Stimulated activated CD8-positive, alpha-beta memory T cell treated with anti-CD3 and anti-CD28 coated beads, Interleukin-2, amount 100 ng/mL, for 48 hours (primary cell): ENCODE measurements around the gene TRIM3.

Experiments used
- DNase-seq, 2 donors: peaks; one replicate each; pipeline ENCODE4 v3.0.0-alpha.2; 2020; ENCODE audit warnings: low read depth in 2 of 2

Gene TRIM3

DNA sequence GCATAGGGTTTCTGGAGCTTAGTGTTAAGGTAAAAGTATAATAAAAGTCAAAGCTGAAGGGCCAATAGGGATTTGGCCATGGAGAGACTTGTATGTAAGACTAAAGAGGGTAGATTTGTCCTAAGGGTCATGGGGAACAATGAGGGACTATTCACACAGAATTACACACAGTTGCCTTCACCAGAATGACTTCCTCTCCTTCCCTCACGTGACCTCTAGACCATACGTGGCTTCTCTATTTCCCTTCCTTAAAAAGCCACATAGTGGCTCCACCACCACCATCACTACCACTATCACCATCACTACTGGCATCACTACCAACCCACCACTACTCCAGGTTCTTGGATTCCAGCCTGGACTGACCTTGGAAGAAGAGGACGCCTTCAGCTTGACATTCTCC is 35.7 kb downstream of the TRIM3 start:
- DNase-seq = no peak

DNA sequence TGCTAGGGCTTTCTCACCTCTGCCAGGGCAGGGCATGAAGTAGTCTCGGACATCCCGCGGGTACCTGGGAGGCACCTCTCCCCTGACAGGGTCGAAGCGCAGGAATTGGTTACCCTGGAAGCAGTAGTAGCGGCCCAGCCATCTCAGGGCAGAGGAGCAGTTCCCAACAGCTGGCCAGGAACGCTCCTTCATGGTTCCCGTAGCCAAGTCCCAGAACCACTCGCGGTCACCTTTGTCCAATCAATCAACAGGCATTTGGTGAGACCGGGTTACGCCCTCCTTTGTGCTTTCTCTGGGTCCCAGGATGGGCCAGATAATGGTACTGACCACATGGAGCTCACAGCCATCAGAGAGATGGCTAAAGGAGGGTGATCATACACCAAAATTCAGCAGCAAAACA is 36.3 kb downstream of the TRIM3 start:
- no peak for DNase-seq

DNA sequence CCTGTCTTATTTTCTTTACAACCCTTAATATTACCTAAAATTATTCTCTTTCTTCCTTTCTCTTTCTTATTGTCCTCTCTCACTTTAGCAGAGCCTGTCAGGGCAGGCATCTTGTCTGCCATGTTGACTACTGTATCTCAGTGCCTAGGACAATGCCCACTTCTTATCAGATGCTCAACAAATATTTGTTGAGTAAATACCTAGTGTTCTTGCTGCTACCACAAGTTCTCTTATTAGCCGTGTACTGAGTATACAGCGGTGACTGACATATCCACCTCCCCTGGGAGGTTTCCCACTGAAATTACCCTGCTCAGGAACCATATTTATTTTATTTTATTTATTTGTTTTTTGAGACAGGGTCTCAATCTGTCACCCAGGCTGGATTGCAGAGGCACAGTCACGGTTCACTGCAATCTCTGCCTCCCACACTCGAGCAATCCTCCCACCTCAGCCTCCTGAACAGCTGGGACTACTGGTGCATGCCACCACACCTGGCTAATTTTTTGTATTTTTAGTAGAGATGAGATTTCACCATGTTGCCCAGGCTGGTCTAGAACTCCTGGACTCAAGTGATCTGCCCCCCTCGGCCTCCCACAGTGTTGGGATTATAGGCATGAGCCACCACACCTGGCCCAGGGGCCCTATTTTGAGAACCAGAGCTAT is 39.6 kb downstream of the TRIM3 start:
- no peak for DNase-seq

DNA sequence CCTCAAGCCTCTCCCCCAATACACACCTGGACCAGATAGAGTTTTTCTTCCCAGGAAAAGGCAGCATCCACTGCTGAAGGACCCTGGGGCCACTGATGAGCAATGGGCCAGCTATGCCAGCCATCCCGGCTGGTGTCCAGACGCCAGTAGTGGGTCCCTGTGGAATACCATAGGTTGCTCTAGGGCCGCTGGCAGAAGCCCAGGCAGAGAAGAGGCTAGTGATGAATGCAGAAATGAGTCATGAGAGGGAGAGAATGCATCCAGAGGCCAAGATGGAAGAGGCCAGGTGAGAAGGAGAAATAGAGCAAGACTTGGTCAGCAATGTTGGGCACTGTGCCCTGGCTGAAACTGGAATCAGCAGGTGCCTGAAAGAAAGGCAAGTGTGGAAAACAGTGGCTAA is 41.9 kb downstream of the TRIM3 start:
- no peak for DNase-seq

DNA sequence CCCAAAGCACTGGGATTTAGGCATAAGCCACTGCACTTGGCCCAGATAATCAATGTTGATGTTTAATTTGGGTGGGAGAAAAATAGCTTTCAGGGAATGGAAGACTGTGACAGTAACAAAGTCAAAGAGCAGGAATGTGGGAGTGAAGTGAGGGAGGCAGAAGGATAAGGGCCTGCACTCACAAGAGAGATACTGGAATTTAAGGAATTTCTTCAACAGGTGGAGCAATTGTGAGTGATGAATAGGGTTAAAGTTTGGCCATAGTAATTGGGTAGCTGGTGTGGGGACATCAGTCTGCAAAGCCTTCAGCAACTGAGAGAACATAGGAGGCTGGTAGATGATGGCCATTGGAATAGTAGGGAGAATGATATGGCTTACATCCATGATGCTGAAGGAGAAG is 46.2 kb downstream of the TRIM3 start:
- DNase-seq = no peak

DNA sequence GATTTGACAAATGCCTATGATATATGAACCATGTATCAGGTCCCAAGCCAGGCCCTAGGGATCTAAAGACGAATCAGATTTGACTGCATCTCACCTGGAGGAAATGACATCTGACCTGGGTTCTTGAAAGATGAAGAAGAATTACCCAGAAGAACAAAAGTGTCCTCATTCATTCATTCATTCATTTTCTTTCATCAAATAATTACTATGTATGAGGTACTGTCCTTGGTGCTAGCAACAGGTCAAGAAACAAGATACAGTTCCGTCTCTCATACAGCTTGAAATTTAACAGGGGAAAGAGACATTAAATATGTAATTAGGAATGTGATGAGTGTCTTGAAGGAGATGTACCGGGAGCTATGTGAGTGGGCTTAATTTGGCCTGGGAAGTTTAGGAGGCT is 53.1 kb downstream of the TRIM3 start:
- no peak for DNase-seq

DNA sequence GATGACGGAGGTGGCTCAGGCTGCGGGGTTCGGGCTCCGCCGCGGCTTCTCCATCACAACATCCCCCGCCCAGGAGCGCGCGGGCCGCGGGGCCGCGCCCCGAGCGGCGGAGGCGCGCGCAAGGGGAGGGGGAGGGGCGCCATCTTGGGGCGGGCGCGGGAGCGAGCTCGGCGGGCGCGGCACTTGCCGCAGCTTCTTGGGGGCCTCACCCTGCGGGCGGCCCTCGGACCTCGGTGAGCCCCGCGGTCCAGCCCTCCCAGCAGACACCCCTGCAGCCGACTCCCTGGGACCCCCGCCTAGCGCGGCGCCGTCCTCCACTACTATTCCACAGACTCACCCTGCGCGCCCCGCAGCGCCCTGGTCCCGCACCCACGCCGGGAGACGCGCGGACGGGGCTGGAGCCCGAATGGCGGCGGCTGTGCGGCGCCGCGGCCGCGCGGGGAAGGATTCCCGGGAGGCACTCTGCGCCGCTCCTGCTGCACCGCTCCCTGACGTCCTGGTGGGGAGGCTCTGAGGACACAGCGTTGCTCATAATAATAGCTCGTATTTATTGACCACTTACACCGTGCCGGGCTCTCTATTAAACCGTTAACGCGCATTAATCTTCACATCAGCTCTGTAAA is 54.6 kb downstream of the TRIM3 start, which contains the start of gene APBB1:
Gene APBB1, minus strand, starts transcription at position 86 of the 623 bp plus-strand sequence. CDS start 7,747 bp downstream, outside the sequence.
- DNase-seq = peak; percentile 48 to 64

DNA sequence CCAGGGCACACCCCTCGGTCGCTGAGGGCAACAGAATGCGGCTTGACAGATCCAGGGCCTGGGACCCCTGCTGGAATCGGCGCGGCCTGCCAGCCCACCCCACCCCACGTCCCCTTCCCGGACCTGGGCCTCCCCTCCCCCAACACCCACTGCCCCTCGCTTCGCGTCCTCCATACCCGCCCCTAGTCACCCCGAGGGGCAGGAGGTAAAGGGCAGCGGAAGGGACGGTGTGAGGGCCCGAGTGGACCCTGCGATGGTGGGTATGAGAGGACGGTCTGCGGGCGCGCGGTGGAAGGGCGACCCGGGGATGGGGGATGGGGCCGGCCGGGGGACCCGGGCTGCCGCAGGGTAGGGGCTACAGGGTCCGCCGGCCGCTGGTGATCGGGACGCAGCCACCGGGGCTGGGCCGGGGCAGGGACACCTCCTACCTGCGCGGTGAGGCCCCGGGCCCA is 55.2 kb downstream of the TRIM3 start:
- DNase-seq = no peak

DNA sequence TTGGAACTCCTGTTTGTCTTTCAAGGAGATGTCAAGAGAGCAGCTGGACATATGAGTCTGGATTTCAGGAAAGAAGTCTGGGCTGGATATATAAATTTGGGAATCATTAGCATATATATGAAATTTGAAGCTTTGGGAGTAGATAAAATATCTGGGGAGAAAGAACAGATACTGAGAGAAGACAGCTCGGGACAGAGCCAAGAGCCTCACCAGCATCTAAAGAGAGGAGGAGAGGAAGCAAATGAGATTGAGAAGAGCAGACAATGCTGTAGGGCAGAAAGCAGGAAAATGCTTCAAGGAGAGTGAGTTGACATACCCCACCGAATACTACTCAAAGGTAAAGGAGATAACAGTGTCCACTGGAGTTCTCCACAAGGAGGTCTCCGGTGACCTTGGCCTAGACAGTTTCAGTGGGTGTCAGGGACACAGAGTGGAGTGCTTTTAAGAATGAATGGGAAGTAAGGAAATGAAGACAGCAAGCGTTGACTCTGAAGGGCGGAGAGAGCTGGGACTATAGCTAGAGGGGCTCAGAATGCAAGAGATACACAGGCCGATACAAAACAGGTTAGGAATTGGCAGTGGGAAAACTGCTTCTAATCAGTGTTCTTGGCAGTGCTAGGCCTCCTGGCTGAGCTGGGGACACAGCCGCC is 55.7 kb downstream of the TRIM3 start:
- DNase-seq = no peak

DNA sequence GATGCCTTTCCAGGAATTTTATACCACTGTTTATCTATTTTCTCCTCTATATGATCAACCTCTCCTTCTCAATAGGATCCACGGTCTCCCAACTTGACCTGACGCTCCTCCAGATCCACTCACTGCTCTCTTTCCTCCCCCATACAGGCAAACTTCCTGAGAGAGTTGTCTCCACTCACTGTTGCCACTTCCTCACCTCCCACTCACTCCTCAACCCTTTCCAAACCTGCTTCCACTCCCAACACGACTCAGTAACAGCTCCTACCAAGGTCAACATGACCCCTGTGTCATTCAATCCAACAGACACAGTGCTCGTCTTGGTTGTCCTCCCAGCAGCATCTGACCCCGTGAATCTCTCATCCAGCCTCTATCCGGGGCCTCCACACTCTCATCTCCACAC is 57.9 kb downstream of the TRIM3 start:
- DNase-seq = no peak

DNA sequence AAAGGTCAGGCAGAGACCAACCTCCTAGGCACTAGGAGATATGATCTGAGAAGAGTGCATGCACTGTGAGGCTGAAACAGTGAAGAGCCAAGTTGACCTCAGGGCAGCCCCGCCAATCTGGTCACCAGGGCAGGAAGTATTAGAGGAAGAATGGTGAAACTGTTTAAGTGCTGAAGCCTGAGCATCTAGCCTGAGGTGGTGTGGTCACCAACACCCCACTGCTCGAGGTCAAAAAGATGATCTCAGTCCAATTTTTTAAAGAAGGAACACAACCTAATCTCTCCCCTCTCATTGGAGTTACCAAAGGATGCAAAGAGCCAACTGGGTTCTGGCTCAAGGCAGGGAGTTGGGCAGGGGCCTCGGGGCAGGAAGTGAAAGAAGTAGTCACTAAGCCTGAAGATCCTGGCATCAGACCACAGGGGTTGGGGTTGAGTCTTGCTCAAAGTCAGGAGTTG is 58.8 kb downstream of the TRIM3 start:
- DNase-seq = no peak

DNA sequence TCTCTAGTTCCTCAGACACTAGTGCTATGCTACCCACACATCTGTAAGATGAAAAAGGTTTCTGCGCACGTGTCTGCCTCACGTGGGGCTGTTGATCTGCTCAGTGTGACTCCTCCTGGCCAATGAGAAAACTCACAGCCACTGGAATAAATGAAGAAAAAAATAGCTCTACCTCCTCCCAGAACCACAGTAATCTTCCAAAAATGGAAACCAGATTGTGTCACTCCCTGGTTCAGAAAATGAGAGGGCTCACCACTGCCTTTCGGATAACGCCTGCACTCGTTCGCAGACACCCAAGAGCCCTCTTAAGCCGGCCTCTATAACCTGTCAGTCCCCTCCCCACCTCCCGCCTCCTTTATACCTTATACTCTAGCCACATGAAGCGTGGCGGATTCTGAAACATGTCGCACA is 59.9 kb downstream of the TRIM3 start:
- peak in 1 of 2 donors; percentile 43 for DNase-seq

DNA sequence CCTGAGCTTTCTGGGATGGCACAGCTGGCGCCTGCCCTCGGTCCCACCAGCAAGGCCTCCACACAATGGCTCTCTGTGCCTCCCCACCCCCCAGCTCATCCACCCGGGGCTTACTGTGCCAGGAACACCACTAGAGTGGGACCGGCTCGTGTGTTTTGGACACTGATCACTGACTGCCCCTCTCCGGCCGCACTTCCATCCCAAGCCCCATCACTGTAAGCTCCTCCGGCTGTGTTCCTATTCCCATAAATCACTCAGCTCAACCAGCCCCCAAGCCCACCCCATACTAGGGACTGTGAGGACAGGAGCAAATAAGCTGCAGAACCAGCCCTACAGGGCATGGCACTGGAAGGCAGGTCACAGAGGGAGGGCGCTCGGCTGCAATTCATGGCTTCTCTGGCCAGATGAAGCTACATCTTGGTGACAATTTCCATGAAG is 62.1 kb downstream of the TRIM3 start:
- no peak for DNase-seq

DNA sequence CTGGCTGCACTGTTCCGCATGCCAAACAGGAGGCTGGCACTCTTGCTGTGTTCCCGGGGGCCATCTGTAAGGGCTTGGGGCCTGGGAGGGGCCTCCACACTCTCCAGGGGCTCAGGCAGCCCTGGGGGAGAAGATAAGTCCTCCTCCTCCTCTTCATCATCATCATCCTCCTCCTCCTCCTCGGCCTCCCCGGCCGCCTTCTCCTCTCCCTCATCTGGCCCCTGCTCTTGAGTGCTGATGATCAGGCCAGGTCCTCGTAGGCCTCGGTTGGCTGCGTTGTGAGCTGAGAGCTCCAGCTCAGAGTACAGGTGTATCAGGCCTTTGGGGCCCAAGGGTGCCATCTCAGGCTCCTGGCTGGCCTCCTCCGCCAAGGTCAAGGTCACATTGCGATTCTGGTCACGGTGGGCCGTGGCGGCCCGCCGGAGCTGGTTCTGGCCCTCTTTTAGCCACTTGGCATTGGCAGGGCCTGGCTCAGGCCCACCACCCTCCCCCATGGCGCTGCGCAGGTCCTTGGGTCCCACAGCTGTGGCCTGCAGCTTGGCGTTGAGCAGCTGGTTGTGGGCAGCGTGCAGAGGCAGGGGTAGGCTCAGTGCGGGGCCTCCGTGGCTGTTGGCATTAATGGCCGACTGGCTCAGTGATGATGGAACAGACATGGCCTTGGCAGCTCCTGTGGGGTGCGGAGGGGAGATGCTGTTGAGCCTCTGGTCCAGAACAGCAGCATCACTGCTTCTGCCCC is 62.9 kb downstream of the TRIM3 start:
- no peak for DNase-seq

DNA sequence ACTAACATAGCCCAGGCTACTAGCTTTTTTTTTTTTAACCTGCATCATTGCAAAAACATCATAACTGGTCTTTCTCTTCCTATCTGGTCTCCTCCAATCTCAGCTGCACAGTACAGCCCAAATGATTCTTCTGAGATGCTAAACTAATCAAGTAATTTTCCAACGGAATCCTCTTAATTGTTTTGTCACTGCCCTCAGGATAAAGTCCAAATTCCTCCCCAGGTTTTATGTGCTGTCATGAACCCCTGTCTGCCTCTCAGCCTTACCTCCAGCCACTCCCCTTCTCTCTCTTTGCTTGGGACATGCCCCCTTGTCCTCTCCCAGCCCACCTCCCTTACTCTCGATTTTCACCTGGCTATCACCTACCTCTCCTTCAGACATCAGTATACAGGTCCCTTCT is 67.4 kb downstream of the TRIM3 start:
- no peak for DNase-seq

DNA sequence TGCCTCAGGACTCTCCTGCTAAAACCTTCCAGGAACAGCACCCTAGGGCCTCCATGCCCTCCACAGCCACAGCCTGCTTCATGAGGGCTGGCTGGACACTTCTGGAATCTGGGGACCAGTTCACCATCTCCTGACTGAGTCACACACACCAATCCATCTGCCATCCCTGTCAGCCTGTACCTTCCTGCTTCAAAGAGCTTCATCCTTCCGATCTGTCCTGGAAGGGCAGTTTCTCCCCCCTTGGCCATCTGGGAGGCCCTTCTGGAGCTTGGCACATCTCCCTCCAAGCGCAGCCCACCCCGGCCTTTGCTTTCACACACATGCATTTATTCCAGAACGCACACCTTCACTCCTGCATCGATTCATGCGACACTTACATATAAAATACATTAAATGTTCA is 67.9 kb downstream of the TRIM3 start:
- no peak for DNase-seq

DNA sequence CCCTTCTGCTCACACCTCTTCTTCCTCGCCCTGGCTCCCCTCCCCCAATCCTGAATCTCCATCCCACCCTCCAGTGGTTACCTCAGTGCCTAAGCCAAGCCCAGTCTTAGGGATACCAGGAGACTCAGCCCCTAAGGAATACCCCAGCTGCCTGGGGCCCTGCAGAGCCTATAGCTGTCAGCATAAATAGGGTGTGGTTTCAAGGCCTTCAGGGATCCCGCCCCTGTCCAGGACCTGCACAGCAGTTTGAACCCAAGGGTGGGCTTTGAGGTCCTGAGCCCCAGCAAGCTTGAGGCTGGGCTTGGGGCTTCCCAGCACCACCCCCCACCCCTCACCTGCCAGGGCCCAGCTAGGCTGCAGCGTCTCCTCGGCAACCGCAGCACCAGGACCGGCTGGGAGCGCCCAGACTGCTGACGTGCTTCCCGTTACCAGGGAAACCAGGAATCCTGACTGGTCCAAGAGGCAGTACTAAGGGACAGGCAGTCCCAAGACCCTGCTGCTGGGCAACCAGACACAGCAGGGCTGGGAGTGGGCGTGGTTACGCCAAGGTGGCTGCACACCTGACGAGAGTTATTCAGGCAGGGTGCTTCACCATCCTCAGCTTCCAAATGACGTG is 68.6 kb downstream of the TRIM3 start:
- DNase-seq = no peak

DNA sequence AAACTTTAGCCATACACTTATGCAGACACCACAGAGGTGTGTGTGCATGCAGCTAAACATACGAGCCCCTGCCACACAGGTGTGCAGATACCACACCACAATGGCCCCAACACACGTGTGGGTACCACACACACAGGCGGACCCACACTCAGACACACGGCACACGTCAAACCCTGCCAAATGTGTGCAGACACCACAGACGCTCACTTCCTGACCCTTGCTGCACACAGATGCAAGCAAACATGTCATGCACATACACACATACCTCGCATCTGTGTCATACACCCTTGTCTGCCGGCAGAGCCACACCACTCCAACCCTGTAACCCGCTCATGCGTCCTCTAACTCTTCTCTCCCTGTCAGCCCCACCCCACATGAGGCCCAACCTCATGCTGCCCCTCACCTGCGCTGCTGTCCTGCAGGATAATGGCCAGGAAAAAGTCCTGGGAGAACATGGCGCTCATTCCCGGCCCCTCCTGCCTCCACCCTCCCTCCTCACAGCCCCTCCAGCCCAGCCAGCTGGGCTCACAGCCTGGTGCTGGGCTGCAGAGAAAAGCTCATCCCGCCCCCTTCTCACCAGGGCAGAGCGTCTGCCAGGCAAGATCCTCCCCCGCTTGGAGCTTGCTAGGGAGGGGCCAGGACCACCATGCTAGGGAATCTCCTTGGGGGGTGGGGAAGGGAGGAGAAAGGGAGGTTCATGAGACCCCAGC is 69.2 kb downstream of the TRIM3 start:
- no peak for DNase-seq

DNA sequence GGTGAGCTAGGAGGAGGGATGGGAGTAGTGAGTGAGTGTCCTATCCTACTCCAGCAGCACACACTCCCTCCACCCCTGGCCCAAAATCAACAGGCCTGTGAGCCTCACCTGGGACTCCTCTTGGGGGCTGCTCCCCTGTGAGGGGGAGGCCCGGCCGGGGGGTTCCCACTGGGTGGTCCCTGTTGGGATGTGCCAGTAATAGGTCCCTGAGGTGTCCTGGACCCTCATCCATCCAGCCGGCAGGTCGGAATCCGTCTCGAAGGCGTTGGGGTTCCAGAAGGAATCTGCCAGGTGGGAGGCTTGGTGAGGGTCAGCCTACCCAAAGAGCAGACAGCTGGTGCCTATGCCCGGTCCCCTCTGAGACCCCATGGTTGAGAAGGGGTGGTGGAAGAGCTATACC is 70.2 kb downstream of the TRIM3 start:
- DNase-seq = no peak

DNA sequence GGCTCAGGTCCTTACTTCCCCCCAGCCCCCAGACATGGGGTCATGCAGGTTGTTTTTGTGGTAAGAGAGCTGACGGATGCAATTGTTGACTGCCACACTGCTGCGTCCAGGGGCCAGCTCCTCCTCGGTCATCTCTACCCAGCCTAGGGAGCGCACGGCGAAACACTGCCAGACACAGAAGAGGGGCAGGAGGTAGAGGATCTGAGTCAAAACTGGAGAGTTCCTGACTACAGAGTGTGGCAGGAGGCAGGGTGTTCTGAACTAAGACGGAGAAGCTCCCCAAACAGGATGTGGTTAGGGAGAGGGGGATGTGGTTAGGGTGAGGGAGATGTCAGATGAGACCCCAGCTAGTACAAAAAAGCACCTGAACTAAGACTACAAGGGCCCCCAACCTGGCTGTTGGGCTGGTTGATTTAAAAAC is 71.2 kb downstream of the TRIM3 start:
- peak in 1 of 2 donors; percentile 47 for DNase-seq

DNA sequence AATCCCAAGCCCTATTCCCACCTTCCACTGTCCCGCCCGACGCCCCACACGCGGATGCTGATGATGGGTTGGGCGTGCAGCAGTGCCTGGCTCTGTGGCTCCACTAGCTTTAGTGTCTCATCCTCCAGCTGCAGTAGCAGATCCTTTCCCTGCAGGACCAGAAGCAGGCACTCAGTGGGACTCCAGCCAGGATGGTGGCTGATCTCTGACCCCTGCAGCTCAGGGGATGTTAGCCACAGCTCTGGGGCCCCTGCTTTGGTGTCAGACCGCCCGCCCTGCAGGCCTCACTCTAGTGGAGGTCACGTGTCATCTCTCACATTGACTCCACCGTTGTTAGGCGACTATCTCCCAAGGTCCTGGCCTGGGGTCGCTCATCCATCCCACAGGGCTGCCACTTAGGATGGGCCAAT is 71.7 kb downstream of the TRIM3 start:
- DNase-seq = no peak
